Measurements from ENCODE around the gene ACVR1B.

GRCh38 chr12:51972849-51973273 lies 21.4 kb downstream of the ACVR1B start:
- TF ChIP-seq CTCF (IDR thresholded peaks at IDR 0.05; ENCODE audit: borderline replicate concordance, extremely low read depth, low read length, poor library complexity, severe bottlenecking) (no peak), EZH2 (IDR thresholded peaks at IDR 0.05; ENCODE audit: borderline replicate concordance, low read depth, low read length, severe bottlenecking) (no peak)

Data from DND-41 (cell line).